Gastroesophageal sphincter (tissue), 3 donors: Measurements from ENCODE around the gene PTPN14.

Experiments used
- CTCF ChIP-seq, 4 experiments: fragments of 200-600 bp in 2 of 4; fragments of 450-650 bp in 2 of 4; sonication (generic) in 1 of 4; IDR thresholded peaks; one replicate each; pipeline ENCODE4 v1.5.1; 2017 to 2019; ENCODE audit warnings: antibody characterized with exemption in 4 of 4, mild to moderate bottlenecking in 2 of 4, moderate library complexity in 2 of 4
- EP300 ChIP-seq: sonication (generic); formaldehyde crosslinking; IDR thresholded peaks from one replicate; pipeline ENCODE4 v1.6.1; 2017; ENCODE audit warnings: antibody characterized with exemption, mild to moderate bottlenecking

- TF ChIP-seq EP300: no peak
- no peak for TF ChIP-seq CTCF (IDR thresholded peaks at IDR 0.05)
These were observed 172.9 kb downstream of the PTPN14 start for GRCh38 chr1:214378492-214378891.
